Activated CD8-positive, alpha-beta memory T cell treated with anti-CD3 and anti-CD28 coated beads for 4 hours (primary cell): Measurements from ENCODE around the gene LILRA1.
"Not testable (repeated sequence)": the region's sequence is repeated elsewhere in the genome, so short reads cannot be mapped to it uniquely, and the experiment has no call there.

Source experiments
- DNase-seq, 2 donors: peaks; one replicate each; pipeline ENCODE4 v3.0.0-alpha.2; 2020; ENCODE audit warnings: low read depth in 2 of 2

LILRA1 gene

DNA sequence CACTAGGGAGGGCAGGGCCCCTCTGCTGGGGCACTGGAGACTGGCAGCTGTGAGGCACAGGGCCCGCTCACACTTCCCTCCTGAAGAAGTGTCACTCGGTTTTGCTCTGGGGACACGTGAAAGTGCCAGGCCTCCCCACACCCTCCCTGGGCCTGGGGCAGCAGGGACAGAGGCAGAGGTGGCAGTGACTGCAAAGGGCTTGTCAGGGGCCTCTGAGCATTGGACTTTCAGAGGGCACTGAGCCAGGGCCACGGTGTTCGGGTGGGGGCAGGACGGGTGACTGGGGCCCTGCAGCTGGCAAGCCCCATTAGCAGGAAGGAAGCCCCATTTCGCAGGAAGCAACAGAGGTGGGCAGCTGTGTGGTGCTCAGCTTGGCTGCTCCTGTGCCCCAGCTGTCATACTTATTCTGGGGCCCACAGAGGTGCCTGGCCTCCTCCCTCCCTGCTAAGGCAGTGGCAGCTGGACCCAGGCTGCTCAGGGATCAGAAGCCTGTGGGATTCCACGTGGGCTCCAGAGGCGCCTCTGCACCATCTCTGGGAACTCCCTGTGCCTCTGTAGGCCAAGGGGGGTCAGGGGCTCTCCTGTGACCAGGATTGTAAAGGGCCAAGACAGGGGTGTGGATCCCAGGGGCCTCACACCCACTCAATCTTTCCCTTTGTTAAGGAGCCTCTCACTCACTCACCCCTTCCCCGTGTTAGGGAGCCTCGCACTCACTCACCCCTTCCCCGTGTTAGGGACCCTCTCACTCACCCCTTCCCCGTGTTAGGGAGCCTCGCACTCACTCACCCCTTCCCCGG is 31.7 kb downstream of the LILRA1 start:
- DNase-seq: not testable (repeated sequence)

- DNase-seq: no peak
These were observed 33.3 kb downstream of the LILRA1 start for GRCh38 chr19:54626757-54627156.

DNA sequence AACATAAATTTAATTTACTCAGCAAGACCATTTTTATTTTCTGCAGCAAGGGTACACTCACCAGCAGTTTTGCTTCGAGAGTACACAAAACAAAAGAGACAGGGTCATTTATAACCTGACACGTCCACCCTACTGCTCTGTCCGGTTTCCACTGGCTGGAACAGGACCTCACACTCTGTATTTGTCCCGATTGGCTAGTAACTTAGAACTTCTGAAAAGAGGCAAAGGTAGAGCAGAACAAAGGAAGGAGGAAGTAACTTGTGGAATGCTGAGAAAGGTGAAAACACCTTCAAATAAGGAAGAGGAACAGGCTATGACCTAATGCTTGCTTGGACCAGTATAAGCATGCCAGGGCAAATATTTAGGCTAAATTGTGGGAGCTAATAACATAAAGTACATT is 34.5 kb downstream of the LILRA1 start:
- DNase-seq: not testable (repeated sequence)

GRCh38 chr19:54630262-54630661 is 36.8 kb downstream of the LILRA1 start, which contains the start of gene LILRB1:
LILRB1 (plus strand) TSS chr19:54630484; CDS start chr19:54631074, 590 bp downstream.
- not testable (repeated sequence) for DNase-seq

DNA sequence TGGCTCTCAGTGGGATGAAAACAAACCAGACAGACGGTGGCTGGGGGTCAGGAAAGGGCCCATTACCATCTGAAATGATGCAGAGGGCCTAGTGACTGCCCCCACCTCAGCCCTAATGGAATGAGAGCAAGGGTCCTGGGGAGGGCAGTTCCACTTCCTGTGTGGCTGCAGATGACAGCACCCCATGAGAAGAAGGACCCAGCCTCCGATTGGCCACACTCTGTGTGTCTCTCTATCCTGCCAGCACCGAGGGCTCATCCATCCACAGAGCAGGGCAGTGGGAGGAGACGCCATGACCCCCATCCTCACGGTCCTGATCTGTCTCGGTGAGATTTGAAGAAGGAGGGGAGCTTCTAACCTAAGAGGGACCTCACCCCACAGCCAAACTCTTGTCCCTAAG is 37.4 kb downstream of the LILRA1 start:
- no peak for DNase-seq

- DNase-seq: not testable (repeated sequence)
These were observed 38.3 kb downstream of the LILRA1 start for GRCh38 chr19:54631489-54632337.

DNA sequence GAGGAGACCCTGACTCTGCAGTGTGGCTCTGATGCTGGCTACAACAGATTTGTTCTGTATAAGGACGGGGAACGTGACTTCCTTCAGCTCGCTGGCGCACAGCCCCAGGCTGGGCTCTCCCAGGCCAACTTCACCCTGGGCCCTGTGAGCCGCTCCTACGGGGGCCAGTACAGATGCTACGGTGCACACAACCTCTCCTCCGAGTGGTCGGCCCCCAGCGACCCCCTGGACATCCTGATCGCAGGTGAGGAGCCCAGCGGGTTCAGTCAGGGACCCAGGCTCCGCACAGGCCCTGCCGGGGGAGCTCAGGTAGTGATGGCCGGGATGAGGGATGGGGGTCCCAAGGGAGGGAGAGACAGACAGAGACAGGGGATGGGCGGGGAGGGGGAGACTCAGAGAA is 39.1 kb downstream of the LILRA1 start:
- DNase-seq: not testable (repeated sequence)

GRCh38 chr19:54633401-54633800 is 40.0 kb downstream of the LILRA1 start:
- no peak for DNase-seq

DNA sequence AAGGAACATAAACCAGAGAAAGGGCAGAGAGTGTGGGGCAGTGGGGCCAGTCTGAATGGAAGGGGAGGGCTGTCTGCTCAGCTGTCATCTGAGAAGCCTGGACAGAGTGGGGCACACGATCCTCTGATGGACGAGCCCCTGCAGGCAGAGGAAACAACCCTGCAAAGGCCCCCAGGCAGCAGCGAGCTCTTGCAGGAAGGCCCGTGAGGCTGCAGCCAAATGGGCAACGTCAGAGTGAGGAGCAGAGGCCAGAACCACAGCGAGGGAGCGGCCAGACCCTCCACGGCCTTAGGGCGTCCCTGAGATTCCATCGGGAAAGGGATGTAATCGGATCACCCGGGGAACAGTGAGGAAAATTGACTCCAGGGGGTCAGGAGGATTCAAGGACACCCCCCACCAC is 42.6 kb downstream of the LILRA1 start:
- DNase-seq: not testable (repeated sequence)

DNA sequence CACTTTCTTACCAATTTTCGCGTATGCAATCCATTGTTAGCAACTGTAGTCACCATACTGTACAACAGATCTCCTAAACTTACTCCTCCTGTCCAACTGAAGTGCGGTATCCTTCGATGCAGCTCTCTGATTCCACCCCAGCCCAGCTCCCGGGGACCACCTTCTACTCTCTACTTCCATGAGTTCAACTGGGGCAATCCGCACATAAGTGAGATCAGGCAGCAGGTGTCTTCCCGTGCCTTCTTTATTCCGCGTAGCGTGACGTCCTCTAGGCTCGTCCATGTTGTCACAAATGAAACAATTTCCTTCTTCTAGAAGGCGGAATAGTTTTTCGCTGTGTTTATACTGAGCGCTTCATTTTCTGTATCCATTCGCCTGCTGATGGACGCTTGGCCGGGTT is 45.3 kb downstream of the LILRA1 start:
- no peak for DNase-seq

DNA sequence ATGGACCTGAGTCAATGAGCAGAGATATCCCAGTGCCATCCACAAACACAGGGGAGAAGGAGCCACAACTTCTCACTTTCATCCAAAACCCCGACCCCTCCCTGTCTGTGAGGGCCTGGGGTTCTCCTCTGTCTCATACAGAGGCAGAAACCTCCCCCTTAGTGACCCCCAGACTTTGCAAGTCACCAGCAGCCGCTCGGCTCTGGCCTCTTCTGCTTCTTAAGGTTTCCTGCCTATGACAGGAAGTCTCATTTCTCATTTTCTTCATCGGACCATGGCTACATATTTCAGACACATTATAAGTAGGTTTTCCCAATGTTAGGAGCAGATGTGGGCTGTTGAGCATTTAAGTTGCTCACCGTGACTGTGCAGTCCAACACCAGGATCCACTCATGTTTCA is 49.5 kb downstream of the LILRA1 start:
- DNase-seq: not testable (repeated sequence)

DNA sequence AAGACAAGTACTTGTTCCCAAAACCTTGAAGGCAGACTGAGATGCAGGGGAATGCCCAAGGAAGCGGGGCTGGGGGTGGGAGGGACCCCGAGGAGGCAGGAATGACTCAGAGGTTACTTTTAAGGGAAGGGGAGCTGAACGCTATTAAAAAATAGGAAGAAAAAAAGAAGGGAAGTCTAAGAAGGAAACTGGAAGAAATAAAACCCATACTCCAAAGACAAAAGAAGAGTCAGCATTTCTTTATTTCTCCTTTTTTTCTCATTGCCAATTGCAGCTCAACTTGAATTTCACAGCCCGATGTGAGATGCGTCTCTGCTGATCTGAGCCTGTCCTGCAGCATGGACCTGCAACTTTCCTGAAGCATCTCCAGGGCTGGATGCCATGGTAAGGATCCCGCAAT is 50.2 kb downstream of the LILRA1 start:
- DNase-seq: not testable (repeated sequence)

DNA sequence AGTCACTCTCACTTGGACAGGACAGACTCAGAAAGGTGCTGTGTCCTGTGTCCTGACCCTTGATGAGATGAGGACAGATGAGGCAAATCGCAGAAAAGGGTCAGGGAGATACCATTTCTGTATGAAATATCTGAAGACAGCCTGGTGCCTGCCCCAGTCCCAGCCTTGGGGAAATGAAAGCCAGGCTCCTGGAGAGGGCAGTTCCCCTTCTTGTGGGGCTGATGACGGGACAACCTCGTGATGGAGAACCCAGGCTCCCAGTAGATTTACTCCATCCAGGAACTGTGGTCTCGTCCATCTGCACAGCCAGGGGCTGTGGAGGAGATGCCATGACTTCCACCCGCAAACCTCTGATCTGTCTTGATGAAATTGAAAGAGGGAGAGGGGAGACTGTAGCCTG is 50.6 kb downstream of the LILRA1 start:
- DNase-seq: no peak

GRCh38 chr19:54646331-54646841 is 53.0 kb downstream of the LILRA1 start:
- no peak for DNase-seq

GRCh38 chr19:54648129-54648528 is 54.7 kb downstream of the LILRA1 start:
- no peak for DNase-seq

GRCh38 chr19:54650108-54650655 is 56.8 kb downstream of the LILRA1 start:
- no peak for DNase-seq
